GM19467 (cell line): Measurements from ENCODE around the gene KLK12.

ENCODE experiments used
- ATAC-seq: cut with Tn5 transposase; IDR thresholded peaks from one replicate; pipeline ENCODE4 v1.9.1; 2021; ENCODE audit warnings: mild to moderate bottlenecking, moderate library complexity; ENCODE audit not compliant: unreplicated experiment

KLK12 gene

DNA sequence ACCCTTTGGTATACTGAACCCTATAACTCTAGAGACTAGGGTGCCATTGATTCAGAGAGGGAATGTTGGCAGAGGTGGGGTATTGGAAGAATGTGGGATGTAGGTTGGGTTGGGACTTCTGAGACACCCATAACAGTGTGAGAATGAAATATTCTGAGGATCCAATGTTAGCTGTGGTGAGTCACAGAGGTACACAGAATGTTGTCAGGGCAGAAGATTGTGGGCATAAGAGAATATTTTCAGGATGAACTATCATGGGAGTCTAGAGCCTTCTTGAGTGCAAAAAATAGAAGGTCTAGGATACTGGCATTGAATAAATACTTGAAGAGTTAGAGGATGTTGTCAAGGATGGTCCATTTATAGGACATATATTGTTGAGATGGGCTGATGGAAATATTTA lies 21.1 kb upstream of the KLK12 start:
- ATAC-seq: no peak

DNA sequence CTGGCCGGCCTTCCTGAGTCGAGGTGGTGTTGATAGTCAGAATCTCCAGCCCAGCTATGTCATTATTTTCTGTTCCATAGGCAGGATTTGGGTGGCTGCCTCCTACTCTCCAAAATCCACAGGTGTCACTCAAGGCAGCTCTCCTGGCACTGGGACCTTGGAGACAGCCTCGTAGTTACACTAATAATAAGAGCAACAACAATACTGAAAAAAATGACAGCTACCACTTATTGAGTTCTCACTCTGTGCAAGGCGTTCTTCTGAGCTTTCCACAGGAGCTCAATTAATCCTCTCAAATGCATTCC lies 12.2 kb upstream of the KLK12 start:
- ATAC-seq: no peak

DNA sequence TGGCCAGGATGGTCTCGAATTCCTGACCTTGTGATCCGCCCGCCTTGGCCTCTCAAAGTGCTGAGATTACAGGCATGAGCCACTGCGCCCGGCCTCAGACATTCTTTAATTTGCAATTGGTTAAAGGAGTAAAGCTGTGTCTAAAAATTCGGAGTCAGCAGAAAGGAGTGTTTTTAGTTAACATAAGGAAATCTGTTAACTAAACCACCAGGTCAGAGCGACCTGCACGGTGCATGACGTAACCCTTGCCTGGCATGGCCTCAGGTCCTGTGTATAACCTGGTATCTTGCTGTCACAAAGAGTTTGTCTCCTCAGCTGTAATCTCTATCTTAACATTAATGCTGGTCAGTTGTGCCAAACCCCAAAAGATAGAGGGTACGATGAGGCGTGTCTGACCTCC lies 9.5 kb upstream of the KLK12 start:
- ATAC-seq: no peak

DNA sequence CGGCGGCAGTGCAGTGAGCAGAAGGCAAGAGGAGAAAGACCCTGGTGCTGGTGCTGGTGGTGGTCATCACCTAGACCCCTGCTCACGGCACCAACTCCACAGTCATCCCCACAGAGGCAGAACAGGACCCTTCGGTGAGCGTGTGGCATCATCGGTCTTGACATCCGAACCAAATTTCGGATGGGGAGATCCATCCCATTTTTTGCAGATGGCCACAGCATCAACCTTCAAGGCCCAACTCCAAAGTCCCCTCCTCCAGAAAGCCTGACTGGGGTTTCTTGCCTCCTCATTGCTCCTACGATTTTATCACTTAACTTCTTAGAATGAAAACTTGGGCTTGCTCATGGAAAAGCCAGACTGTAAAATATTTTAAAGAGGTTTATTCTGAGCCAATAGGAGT lies 8.7 kb upstream of the KLK12 start:
- no peak for ATAC-seq

DNA sequence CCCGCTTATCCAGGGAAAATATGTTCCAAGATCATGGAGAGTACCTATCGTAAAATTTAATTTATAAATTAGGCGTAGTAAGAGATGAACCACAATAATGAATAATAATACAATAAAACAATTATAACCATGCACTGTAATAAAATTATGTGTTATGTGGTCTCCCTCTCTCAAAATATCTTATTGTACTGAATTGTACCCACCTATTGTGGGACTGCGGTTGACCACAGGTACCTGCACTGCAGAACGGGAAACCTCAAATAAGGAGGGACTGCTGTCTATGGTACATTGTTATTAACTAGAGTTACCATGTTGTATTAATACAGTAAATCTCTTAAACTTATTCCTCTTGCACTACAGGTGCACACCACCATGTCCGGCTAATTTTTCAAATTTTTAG lies 5.3 kb upstream of the KLK12 start:
- no peak for ATAC-seq

DNA sequence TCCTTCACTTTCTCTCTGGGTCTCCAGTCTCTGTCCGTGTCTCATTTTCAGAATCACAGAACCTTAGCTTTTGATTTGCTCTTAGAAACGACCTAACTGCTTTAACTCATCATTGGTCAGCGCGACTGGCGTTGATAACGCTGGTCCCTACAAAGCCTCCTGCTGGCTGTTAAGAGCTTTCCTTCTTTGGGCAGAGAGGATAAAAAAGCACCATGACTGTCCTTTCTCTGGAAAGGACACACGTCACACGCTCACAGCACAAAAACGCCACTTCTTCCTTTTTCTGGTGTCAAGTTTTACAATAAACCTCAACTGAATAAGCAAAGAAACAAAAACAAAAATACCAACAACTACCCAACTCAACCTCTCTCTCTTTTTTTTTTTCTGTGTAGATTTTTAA lies 1.7 kb upstream of the KLK12 start:
- no peak for ATAC-seq

DNA sequence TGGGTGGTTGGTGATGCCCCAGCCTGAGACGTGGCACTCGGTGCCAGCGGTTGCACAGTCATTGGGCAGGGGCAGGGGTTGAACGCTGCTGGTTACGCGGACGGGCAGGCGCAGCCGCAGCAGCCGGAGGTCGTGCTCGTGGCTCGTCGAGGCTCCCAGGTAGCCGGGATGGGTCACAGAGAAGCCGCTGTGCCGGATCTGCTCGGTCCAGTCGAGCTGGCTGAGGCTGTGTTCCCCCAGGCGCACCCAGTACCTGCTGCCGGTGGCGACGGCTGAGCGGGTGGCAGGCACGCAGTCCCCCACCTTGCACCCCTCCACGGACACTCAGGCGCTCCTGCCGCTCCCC lies 2.9 kb downstream of the KLK12 start:
- no peak for ATAC-seq

DNA sequence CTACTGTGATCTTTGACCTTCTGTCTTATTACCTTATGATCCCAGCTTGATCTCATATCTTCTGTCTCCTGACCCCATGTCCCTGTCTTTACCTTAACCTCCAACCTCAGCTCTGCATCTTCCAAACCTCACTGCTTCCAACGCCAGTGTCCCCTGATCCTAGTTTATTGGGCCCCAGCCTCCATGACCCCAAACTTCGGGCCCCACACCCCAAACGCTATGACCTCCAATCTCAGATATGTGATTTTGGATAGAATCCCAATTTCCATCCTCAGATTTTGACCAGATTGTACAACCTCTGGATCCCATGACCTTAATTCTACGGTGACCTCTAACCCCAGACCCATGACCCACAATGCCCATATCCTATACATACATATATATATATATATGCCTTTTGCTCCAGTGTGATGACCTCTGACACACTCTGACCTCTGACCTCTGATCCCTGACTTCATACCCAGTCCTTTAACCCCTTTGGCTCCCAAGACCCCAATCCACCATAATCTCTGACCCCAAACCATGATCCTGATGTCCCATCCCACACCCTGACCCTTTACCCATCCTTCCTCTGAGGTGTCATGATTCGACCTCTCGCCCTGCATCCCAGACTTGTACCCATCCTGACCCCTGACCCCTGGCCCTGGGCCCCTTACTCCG lies 3.5 kb downstream of the KLK12 start:
- no peak for ATAC-seq

DNA sequence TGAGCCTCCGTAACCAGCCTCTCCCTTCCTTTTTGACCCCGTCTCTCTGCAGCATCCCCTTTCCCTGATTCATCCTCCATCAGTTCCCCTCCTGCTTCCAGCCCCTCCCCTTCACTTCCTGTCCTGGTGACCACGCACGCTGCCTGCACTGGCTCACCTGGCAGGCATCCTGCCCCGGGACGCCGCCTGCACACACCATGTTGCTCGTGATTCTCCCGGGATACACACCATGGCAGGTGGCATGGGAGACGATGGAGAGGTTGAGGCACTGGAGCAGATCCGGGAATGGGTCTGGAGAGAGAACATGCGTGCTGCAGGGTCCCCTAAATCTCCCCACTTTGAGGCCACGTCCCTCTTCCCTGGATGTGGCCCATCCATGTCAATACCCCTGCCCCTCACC lies 4.2 kb downstream of the KLK12 start:
- ATAC-seq: no peak

DNA sequence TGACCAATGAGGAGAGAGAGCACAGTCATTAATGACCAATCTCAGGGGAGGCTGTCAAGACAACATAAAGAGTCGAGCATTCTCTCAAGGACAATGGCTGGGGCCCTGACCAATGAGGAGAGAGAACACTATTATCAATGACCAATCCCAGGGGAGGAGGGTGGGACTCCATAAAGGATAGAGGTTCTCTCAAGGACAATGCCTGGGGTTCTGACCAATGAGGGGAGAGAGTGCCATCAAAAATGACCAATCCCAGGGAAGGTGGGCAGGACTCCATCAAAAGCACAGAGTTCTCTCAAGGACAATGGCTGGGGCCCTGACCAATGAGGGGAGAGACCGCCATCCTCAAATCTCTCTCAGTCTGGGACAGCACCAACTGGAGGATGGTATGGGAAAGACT lies 5.1 kb downstream of the KLK12 start:
- no peak for ATAC-seq

DNA sequence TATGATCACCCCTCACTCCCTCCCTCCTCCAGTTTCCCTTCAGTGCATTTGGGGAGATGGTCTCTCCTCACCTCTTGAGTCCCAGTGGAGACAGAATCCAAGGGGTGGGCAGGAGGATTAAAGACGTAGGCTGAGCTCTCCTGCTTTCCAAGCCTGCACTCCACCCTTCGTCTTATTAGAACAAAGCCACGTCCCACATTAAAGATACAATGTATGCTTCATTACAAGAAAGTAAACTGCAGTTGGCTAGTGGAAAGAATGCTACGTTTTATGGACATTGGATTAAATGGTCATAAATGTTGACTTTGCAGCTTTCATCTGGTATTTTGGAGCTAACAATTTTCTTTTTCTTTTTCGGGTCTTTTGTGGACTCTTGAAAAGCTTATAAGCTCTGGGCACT lies 6.9 kb downstream of the KLK12 start:
- ATAC-seq: no peak

DNA sequence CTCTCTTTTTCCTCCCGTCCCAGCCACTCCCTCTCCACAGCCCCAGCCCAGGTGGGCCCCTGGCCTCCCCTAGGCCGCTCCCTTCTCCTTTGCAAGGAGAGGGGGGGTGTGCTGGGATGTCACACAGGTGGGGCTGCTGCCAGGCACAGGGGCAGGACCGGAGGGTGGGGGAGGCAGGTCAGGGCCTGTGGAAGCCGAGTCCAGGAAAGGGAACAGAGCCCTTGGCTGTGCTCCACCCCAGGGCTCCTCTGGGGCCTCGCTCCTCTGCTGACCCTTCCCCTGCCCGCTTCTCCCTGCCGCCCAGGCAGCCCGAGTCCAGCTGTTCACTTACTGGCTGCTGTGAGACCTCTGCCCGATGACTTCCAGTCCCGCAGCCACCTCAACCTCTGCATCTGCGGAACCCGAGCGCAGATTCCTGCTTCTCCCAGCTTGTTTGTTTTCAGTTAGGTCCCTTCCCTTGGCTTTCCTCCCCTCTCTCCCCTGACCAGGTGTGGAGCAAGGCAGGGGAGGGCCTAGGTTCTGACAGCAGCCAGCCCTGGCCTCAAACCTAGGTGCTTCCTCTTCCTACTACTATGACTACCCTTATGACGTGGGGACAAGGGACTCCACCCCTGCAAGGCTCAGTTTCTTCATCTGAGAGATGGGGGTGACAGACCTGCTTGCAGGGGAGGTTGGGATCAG lies 7.5 kb downstream of the KLK12 start:
- no peak for ATAC-seq

DNA sequence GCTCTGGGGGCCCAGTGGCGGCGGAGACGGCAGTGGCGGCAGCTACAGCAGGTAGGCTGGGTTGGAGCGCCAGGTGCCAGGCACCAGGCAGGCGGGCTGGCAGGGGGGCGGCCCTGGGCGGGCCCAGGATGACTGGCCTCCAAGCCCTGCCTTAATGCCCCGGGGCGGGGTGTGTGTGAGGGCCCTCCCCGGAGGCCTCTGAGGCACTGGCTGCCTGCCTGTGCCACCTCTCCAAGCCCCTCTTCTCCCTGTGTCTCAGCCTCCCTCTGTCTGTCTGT lies 8.3 kb downstream of the KLK12 start, which contains the start of gene KLK11:
Gene KLK11, minus strand, starts transcription at position 63 of the 278 bp plus-strand sequence. CDS start 985 bp downstream, outside the sequence.
- ATAC-seq: no peak

DNA sequence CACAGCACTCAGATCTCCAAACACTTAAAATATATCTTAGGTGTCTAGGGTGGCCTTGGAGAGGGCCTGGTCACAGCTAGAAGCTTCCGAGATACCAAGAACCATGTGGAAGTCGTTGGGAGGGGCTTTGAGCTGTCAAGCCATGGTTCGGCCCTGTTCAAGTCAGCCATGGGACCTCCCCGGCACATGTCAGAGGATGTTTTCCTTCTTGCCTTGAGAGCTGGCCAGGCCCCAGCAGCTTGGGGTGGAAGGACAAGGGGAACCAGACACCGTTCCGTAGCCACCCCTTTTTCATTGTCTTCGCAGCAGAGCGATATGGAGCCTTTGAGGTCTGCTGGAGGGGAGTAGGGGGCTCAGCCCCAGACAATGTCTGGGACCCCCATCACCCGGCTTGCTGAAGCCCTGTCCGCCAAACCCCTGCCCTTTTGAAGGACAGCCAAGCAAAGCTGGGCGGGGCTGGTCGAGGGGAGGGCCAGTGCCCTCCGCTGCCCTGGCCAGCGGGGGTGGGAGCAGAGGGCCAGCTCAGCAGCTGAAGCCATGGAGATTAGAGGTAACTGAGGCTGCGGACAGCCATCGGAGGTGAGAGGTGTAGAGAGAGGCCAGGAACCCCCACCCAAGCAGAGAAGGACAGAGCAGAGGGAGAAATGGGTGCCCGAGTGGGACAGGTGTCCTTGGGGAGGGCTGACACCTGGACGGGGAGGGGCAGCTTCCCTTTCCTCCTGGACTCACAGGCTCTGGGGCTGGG lies 8.8 kb downstream of the KLK12 start:
- ATAC-seq: no peak

DNA sequence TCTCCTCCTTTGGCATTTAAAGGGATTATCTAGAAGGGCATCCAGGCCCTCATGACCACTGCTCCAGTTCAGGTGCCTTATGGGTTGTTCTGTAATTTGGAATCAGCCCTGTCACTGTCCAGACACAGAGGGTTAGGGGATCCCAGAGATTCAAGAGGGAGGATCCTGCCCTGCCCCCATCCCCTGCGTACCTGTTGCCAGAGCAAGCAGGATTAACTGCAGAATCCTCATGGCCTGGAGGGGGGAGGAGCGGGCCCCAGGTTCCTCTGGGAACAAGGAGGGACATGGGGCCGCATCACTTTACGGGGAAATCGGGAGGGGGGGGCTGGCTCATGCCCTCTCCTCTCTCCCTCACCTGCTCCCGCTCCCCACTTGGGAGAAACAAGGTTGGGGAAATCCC lies 9.4 kb downstream of the KLK12 start:
- no peak for ATAC-seq

DNA sequence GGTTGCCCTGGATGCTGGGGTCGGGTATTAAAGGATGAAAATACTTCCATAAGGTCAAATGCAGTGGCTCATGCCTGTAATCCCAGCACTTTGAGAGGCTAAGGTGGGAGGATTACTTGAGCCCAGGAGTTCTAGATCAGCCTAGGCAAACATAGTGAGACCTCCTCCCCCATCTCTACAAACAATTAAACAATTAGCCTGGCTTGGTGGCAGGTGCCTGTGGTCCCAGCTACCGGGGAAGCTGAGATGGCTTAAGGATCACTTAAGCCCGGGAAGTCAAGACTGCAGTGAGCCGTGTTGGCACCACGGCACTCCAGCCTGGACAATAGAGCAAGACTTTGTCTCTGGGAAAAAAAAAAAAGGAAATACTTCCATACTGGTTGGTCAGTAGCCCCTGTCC lies 9.9 kb downstream of the KLK12 start:
- no peak for ATAC-seq

DNA sequence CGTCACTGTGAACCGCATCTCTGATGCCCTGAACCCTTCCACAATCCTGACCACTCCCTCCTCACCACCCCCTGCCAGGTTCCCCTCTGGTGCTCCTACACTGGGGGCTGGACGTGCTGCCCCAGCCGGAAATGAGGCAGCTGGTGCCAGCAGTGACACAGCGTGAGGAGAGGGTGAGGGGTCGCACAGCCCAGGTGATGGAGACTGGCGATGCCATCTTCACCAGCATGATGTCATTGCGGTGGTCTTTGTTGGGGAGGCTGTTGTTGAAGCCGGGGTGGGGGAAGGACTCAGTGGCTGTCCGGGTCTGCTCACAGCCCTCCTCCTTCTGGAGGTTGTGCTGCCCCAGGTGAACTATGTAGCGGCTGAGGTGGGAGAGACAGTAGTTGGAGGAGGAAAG lies 10.9 kb downstream of the KLK12 start:
- ATAC-seq: no peak

DNA sequence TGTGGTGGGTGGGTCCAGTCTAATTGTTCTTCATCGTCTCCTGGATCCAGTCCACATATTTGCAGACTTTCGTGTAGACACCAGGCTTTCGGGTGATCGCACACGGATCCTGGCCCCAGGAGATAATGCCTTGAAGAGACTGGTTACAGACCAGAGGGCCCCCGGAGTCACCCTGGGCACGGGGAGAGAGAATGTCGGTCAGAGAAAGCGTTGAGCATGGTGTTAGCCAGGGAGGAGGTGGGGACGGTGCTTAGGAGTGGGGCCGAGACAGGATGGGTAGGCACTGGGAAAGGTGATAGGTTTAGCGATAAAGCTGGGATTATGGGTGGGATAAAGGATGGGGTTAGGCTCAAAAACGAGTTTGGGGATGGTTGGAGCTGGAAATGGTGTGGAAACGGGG lies 12.3 kb downstream of the KLK12 start:
- no peak for ATAC-seq

DNA sequence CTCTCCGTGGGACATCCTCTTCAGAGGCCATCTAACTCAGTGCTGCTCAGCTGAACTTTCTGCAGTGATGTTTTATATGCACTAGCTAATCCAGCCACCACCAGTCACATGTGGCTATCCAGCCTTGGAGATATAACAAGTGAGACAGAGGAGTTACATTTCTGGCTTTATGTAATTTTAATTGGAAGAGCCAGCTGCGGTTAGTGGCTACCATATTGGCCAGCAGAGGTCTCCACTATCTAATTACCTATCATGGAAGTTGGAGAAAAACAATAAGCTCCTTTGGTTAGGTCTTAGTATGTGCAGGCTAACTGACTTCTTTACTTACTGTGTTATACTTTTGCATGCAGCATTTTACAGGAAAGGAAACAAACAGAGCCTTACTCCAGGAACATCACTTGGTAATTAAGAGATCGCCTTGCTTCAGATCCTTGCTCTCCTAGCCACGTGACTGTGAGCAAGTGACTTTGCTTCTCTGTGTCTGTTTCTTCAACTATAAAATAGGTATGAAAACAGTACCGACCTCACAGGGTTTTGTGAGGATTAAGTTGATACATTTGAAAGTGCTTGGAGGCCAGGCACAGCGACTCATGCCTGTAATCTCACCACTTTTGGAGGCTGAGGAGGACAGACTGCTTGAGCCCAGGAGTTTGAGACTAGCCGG lies 13.7 kb downstream of the KLK12 start:
- ATAC-seq: no peak

DNA sequence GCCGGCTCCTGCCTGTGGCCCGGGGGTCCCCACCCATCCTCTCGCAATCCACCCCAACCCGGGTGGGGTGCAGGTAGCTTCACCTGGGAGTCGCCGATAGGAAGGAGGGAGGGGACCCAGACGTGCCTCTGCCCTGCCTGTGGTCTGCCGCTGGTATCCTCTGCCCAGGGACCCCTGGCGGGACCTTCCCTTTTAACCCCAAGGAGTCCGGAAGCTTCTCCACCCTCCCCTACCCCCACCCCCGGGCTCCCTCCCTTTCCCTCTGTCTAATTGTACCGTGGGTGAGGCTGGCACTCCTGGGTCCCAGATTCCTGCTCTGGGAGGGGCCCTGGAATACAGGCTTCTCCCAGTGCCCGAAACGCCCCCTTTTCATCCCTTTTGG lies 15.3 kb downstream of the KLK12 start, which contains the start of gene KLK10:
Gene KLK10, minus strand, starts transcription at position 166 of the 382 bp plus-strand sequence. CDS start 579 bp downstream, outside the sequence.
- no peak for ATAC-seq

DNA sequence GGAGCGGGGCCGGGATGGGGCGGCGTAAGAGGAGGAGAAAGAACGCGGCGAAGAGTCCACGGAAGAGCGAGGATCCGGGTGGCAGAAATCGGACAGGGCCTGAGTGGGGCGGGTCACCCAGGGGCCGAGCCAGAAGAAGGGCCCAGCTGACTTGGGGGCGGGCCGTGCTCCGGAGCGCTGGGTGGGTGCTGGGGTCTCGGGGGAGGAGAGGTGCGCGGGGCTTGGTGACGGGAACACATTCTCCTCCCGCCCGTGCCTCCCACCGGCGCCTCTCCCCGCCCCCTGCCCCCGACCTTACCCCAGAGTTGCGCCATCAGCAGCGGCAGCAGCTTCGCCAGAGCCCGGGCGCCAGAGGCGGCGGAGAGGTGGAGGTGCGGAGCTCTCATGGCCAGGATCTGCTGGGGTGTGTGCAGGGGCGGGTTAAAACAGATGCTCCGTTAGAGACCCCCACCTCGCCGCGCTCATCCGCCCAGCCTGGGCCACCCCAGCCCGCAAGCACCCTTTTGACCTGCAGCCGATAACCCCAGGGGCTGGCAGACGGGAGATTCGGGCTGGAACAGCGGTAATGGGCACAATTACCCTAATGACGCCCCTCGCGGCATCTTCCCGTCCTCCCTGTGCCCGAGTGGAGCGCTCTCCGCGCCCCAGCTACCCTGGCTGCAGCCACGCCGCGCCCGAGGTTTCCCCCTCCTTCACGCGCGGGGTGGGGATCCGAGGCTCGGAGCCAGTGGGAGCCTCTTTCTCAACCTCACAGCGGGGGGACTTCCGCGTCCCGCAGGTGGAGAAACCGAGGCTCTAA lies 15.9 kb downstream of the KLK12 start:
- ATAC-seq: no peak
